ENCODE results near the gene NME3.
"Not testable (repeated sequence)": the region's sequence is repeated elsewhere in the genome, so short reads cannot be mapped to it uniquely, and the experiment has no call there.

NME3 gene

GRCh38 chr16:1809281-1809801 is 38.0 kb upstream of the NME3 start:
- no peak for DNase-seq (ENCODE audit: low read depth)
- no peak overlapping the region for H3K4me3 ChIP-seq (replicated peaks; ENCODE audit: low read depth, low read length)
- TF ChIP-seq CTCF (IDR thresholded peaks at IDR 0.05; ENCODE audit: low read length, missing control alignments), result no peak

GRCh38 chr16:1808691-1809090 is 37.3 kb upstream of the NME3 start:
- no peak for TF ChIP-seq CTCF (IDR thresholded peaks at IDR 0.05; ENCODE audit: low read length, missing control alignments)
- no peak overlapping the region for H3K4me3 ChIP-seq (replicated peaks; ENCODE audit: low read depth, low read length)
- no peak for DNase-seq (ENCODE audit: low read depth)

- TF ChIP-seq CTCF (IDR thresholded peaks at IDR 0.05; ENCODE audit: low read length, missing control alignments), result no peak
- no peak overlapping the region for H3K4me3 ChIP-seq (replicated peaks; ENCODE audit: low read depth, low read length)
- no peak for DNase-seq (ENCODE audit: low read depth)
These were observed 36.3 kb upstream of the NME3 start for GRCh38 chr16:1807626-1808025.

- no peak for DNase-seq (ENCODE audit: low read depth)
- H3K4me3 ChIP-seq (replicated peaks; ENCODE audit: low read depth, low read length), result no peak overlapping the region
- no peak for TF ChIP-seq CTCF (IDR thresholded peaks at IDR 0.05; ENCODE audit: low read length, missing control alignments)
These were observed 29.4 kb upstream of the NME3 start for GRCh38 chr16:1800701-1801100.

GRCh38 chr16:1799263-1799662 is 27.9 kb upstream of the NME3 start:
- DNase-seq (ENCODE audit: low read depth); H3K4me3 ChIP-seq (replicated peaks; ENCODE audit: low read depth, low read length): not testable (repeated sequence)

GRCh38 chr16:1794908-1795666 is 23.7 kb upstream of the NME3 start:
- TF ChIP-seq CTCF (IDR thresholded peaks at IDR 0.05; ENCODE audit: low read length, missing control alignments), result no peak
- H3K4me3 ChIP-seq (replicated peaks; ENCODE audit: low read depth, low read length), result no peak overlapping the region
- DNase-seq (ENCODE audit: low read depth), result no peak

- H3K4me3 ChIP-seq (replicated peaks; ENCODE audit: low read depth, low read length), result no peak overlapping the region
- no peak for TF ChIP-seq CTCF (IDR thresholded peaks at IDR 0.05; ENCODE audit: low read length, missing control alignments)
- no peak for DNase-seq (ENCODE audit: low read depth)
These were observed 23.0 kb upstream of the NME3 start for GRCh38 chr16:1794221-1794871.
